Mesendoderm (in vitro differentiated cells): ENCODE results near the gene ARSI.

Experiments used
- DNase-seq: peaks from one replicate; pipeline ENCODE4 v3.0.0; 2013
- H2AK5ac ChIP-seq: 2 replicates; pipeline ENCODE4 v1.6.1; 2013; ENCODE audit warnings: low read length, inconsistent platforms
- H2BK120ac ChIP-seq: 2 replicates; pipeline ENCODE4 v1.6.1; 2013; ENCODE audit warnings: low read depth, mild to moderate bottlenecking, low read length, moderate library complexity, mixed read lengths
- H2BK15ac ChIP-seq: replicated peaks from 2 replicates; pipeline ENCODE4 v1.6.1; 2013; ENCODE audit warnings: low read depth, mild to moderate bottlenecking, moderate library complexity
- H2BK5ac ChIP-seq: 2 replicates; pipeline ENCODE4 v1.6.1; 2013; ENCODE audit warnings: low read length, inconsistent platforms
- H3K18ac ChIP-seq: 2 replicates; pipeline ENCODE4 v1.6.1; 2013; ENCODE audit warnings: mild to moderate bottlenecking, low read length, mixed read lengths
- H3K23ac ChIP-seq: one replicate; pipeline ENCODE4 v1.6.1; 2013; ENCODE audit warnings: low read length
- H3K27ac ChIP-seq: 2 replicates; pipeline ENCODE4 v1.5.1; 2013; ENCODE audit warnings: low read depth, mild to moderate bottlenecking, inconsistent platforms, low read length, moderate library complexity
- H3K27me3 ChIP-seq: 2 replicates; pipeline ENCODE4 v1.6.1; 2013; ENCODE audit warnings: low read length, control low read depth, mild to moderate bottlenecking, inconsistent platforms; ENCODE audit not compliant: insufficient read depth, poor library complexity
- H3K36me3 ChIP-seq: 2 replicates; pipeline ENCODE4 v1.6.1; 2013; ENCODE audit warnings: low read length, inconsistent platforms; ENCODE audit not compliant: control insufficient read depth, insufficient read depth
- H3K4ac ChIP-seq: one replicate; pipeline ENCODE4 v1.6.1; 2013; ENCODE audit warnings: low read depth, mild to moderate bottlenecking, low read length, moderate library complexity
- H3K4me1 ChIP-seq: 2 replicates; pipeline ENCODE4 v1.6.1; 2013; ENCODE audit warnings: low read depth, low read length, inconsistent platforms; ENCODE audit not compliant: control insufficient read depth
- H3K4me2 ChIP-seq: 2 replicates; pipeline ENCODE4 v1.6.1; 2013; ENCODE audit warnings: low read length
- H3K4me3 ChIP-seq: 2 replicates; pipeline ENCODE4 v1.5.1; 2013; ENCODE audit warnings: mild to moderate bottlenecking, low read length
- H3K56ac ChIP-seq: one replicate; pipeline ENCODE4 v1.6.1; 2013; ENCODE audit warnings: low read length
- H3K79me1 ChIP-seq: 2 replicates; pipeline ENCODE4 v1.6.1; 2013; ENCODE audit warnings: low read length, inconsistent platforms
- H3K79me2 ChIP-seq: 2 replicates; pipeline ENCODE4 v1.6.1; 2013; ENCODE audit warnings: mild to moderate bottlenecking, low read length; ENCODE audit not compliant: control insufficient read depth, insufficient read depth
- H3K9ac ChIP-seq: 2 replicates; pipeline ENCODE4 v1.6.1; 2013; ENCODE audit warnings: low read length, inconsistent platforms
- H4K5ac ChIP-seq: one replicate; pipeline ENCODE4 v1.6.1; 2013; ENCODE audit warnings: low read length
- H4K8ac ChIP-seq: one replicate; pipeline ENCODE4 v1.6.1; 2013; ENCODE audit warnings: low read depth, mild to moderate bottlenecking, control low read depth, low read length, moderate library complexity
- WGBS: extraction: QIAGEN DNeasy Blood & Tissue Kit; methylation state at CpG from one replicate; pipeline ENCODE4 v1.1.7; 2013; ENCODE audit warnings: low lambda C conversion rate, missing lambda C conversion rate; ENCODE audit not compliant: insufficient coverage; ENCODE audit errors: extremely low coverage; 5-methylcytosine and 5-hydroxymethylcytosine counted together

The ARSI gene

DNA sequence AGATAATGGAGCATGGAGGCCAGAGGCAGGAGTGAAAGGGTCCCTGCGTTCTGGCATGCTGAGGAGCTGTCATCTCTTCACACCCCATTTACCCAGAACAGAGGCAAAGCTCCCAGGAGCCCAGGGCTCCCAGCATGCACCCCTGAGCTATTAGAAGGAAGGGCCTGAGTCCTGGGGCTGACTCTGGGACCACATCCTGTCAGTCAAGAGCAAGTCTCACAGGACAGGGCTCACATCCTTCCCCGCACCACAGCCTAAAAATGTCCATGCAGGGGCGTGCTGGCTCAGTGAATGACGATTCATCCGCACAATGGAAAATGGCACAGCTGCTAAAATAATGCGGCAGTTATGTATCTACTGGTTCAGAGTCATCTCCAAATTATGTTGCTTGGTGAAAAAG is 44.6 kb downstream of the ARSI start:
- H2BK120ac ChIP-seq = no peak overlapping the region
- H4K8ac ChIP-seq = no peak overlapping the region
- H3K79me2 ChIP-seq = no peaks in the 10 kb centered on the region
- no peaks in the 10 kb centered on the region for H3K79me1 ChIP-seq
- DNase-seq = no peak
- no peaks in the 10 kb centered on the region for H3K4me1 ChIP-seq
- H2BK15ac ChIP-seq = no peak overlapping the region
- no peak overlapping the region for H3K9ac ChIP-seq
- no peak overlapping the region for H2BK5ac ChIP-seq
- no peaks in the 10 kb centered on the region for H3K36me3 ChIP-seq
- no peak overlapping the region for H3K23ac ChIP-seq
- H3K27me3 ChIP-seq = no peaks in the 10 kb centered on the region
- H3K27ac ChIP-seq = no peak overlapping the region
- no peak overlapping the region for H4K5ac ChIP-seq
- H3K18ac ChIP-seq = no peak overlapping the region
- H3K56ac ChIP-seq = no peak overlapping the region
- WGBS = no CpG with 5 or more reads among the region's 6 CpGs
- no peak overlapping the region for H3K4ac ChIP-seq
- H3K4me2 ChIP-seq = no peak overlapping the region
- H2AK5ac ChIP-seq = no peak overlapping the region
- H3K4me3 ChIP-seq = no peak overlapping the region

DNA sequence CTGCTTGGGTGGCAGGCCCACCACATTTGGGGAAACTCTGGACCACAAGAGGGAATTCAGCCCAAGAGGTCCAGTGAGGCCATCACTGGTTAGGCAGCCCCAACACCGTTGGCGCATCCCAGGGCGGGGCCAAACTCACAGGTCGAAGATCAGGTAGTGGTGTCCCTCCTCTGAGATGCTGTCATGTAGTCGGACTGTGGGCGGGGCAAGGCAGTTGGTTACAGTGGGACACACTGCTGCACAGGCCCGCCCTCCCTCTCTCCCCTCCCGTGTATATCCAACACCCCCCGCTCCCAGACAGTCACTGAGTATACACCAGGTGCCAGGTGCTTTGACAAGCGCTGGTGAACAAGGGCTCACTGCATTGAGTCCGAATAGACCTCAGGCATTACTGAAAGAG is 45.3 kb downstream of the ARSI start:
- no CpG with 5 or more reads among the region's 11 CpGs for WGBS
- Histone ChIP-seq H2BK120ac (no peak overlapping the region), H3K27ac (no peak overlapping the region), H2BK15ac (no peak overlapping the region), H4K8ac (no peak overlapping the region), H3K23ac (no peak overlapping the region), H3K4me3 (no peak overlapping the region), H3K4me1 (no peaks in the 10 kb centered on the region), H3K27me3 (no peaks in the 10 kb centered on the region), H2AK5ac (no peak overlapping the region), H3K4me2 (no peak overlapping the region), H3K4ac (no peak overlapping the region), H4K5ac (no peak overlapping the region), H3K79me1 (no peaks in the 10 kb centered on the region), H3K56ac (no peak overlapping the region), H3K18ac (no peak overlapping the region), H3K36me3 (no peaks in the 10 kb centered on the region), H3K79me2 (no peaks in the 10 kb centered on the region), H2BK5ac (no peak overlapping the region), H3K9ac (no peak overlapping the region)
- no peak for DNase-seq

DNA sequence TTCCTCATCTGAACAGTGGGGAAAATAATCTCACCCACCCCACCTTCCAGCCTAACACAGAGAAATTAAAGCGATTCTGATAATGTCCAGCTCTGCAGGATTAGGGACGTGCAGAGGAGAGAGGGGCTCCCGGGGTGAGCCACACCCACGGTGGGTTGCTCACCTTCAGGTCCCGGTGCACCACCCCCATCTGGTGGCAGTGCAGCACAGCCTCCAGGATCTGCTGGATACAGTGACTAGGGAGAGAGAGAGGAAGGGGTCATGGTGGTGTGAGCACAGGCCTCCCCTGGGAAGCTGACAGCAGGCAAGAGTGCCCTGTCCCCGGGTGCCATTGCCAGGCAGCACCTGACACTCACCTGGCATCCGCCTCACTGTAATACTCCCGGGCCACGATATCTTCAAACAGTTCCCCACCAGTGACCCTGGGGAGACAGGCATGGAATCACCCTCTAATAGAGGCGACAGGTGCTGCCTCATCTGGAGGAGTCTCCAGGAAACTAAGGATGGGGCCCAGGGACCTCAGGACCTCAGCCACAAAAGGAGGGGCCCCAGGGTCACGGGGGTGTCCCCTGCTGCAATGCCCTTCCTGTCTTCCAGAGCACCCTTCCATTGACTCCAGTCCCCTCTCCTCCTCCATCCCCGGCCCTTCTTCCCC is 46.2 kb downstream of the ARSI start:
- Histone ChIP-seq H2AK5ac (no peak overlapping the region), H3K18ac (no peak overlapping the region), H3K56ac (no peak overlapping the region), H3K23ac (no peak overlapping the region), H4K8ac (no peak overlapping the region), H3K4me1 (no peaks in the 10 kb centered on the region), H3K79me2 (no peaks in the 10 kb centered on the region), H3K4ac (no peak overlapping the region), H3K36me3 (no peaks in the 10 kb centered on the region), H2BK5ac (no peak overlapping the region), H3K4me2 (no peak overlapping the region), H4K5ac (no peak overlapping the region), H3K79me1 (no peaks in the 10 kb centered on the region), H3K27me3 (no peaks in the 10 kb centered on the region), H2BK15ac (no peak overlapping the region), H3K27ac (no peak overlapping the region), H3K4me3 (no peak overlapping the region), H3K9ac (no peak overlapping the region), H2BK120ac (no peak overlapping the region)
- WGBS = no CpG with 5 or more reads among the region's 12 CpGs
- DNase-seq = peak; percentile 67

DNA sequence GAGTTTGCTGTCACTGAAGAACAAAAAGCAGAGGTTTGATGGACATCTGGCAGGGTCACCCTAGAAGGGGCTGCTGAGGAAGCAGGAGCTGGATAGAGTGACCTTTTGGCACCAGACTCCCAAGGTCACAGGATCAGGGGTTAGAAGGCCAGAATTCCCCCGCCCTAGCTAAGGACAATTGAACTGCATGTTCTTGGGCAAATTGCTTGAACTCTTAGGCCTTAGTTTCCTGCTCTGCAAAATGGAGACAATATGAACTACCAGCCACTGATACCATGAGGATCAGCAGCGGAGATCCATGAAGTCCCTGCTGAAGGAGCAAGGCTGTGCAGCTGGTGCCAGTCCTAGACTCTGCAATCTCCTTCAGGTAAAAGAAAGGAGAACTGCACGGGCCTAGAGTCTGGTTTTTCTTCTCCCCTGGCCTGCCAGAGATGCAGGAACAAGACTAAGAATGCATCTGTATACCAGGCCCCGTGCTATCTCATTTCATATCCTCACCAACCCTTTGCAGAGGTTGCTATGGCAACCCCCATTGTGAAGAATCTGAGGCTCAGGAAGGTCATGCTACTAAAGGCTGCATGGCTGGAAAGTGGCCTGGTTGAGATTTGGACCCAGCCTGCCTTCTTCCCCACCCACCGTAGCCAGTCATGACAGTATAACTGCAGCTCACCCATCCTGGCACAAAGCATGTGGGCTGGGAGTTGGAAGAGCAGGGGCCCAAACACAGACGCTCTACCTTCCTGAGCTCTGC is 46.9 kb downstream of the ARSI start:
- WGBS = no CpG with 5 or more reads among the region's 6 CpGs
- no peak overlapping the region for H3K27ac ChIP-seq
- H2BK15ac ChIP-seq = no peak overlapping the region
- H4K8ac ChIP-seq = no peak overlapping the region
- H3K56ac ChIP-seq = no peak overlapping the region
- peak; percentile 82 for DNase-seq
- no peak overlapping the region for H3K18ac ChIP-seq
- H4K5ac ChIP-seq = no peak overlapping the region
- H2BK120ac ChIP-seq = no peak overlapping the region
- no peak overlapping the region for H2AK5ac ChIP-seq
- H3K9ac ChIP-seq = no peak overlapping the region
- H3K27me3 ChIP-seq = no peaks in the 10 kb centered on the region
- H3K4me3 ChIP-seq = no peak overlapping the region
- H3K79me2 ChIP-seq = no peaks in the 10 kb centered on the region
- H3K4me1 ChIP-seq = no peaks in the 10 kb centered on the region
- no peaks in the 10 kb centered on the region for H3K36me3 ChIP-seq
- no peak overlapping the region for H3K23ac ChIP-seq
- H3K4ac ChIP-seq = no peak overlapping the region
- H3K79me1 ChIP-seq = no peaks in the 10 kb centered on the region
- H2BK5ac ChIP-seq = no peak overlapping the region
- no peak overlapping the region for H3K4me2 ChIP-seq

DNA sequence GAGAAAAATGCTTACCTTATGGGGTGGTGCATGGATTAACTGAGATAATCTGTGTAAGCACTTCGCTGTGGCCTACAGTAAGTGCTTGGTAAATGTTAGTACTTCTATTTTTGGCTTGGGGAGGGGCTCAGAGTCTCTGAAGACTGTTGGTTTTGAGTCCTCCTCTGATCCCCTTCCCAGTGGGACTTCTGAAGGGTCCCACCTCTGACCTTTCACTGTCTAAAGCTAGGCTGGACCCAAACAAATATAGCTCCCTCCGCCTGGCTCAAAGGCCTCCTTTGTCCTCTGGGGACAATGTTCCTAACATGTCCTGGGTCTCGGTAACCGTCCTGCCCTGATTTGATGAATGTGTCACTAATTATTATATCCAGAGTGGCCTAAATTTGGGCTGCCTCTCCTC is 47.9 kb downstream of the ARSI start:
- Histone ChIP-seq H3K79me2 (no peaks in the 10 kb centered on the region), H3K4me1 (no peaks in the 10 kb centered on the region), H3K18ac (no peak overlapping the region), H3K9ac (no peak overlapping the region), H3K4ac (no peak overlapping the region), H2BK5ac (no peak overlapping the region), H4K8ac (no peak overlapping the region), H3K36me3 (no peaks in the 10 kb centered on the region), H2AK5ac (no peak overlapping the region), H3K23ac (no peak overlapping the region), H3K27me3 (no peaks in the 10 kb centered on the region), H3K56ac (no peak overlapping the region), H2BK15ac (no peak overlapping the region), H3K4me3 (no peak overlapping the region), H2BK120ac (no peak overlapping the region), H3K27ac (no peak overlapping the region), H3K79me1 (no peaks in the 10 kb centered on the region), H4K5ac (no peak overlapping the region), H3K4me2 (no peak overlapping the region)
- no peak for DNase-seq
- no CpG with 5 or more reads among the region's 4 CpGs for whole genome bisulfite sequencing
